ENCODE data around the gene FER1L5.
"Not testable (repeated sequence)": the region's sequence is repeated elsewhere in the genome, so short reads cannot be mapped to it uniquely, and the experiment has no call there.

FER1L5 gene

GRCh38 chr2:96637385-96638143, 5.0 kb upstream of the FER1L5 start:
- Histone ChIP-seq H3K27ac (ENCODE audit: low read depth, low read length) (peak overlapping the region; percentile 65), H3K4me1 (ENCODE audit: control insufficient read depth, insufficient read depth, low read length) (peaks cover 5% of the 10 kb centered on the region; the same call in 1 of the 2 replicates), H3K4me3 (ENCODE audit: low read depth, low read length) (peak overlapping the region; percentile 86), H3K27me3 (ENCODE audit: control insufficient read depth, insufficient read depth, low read length) (no peaks in the 10 kb centered on the region), H3K9ac (ENCODE audit: low read depth, low read length) (peak overlapping the region; percentile 62), H3K36me3 (ENCODE audit: control insufficient read depth, insufficient read depth, low read length) (peaks cover 24% of the 10 kb centered on the region), H3K9me3 (ENCODE audit: control insufficient read depth, insufficient read depth, low read length) (no peaks in the 10 kb centered on the region)

GRCh38 chr2:96638144-96639121, 4.1 kb upstream of the FER1L5 start, which contains the start of gene KANSL3:
TSS of gene KANSL3 (minus strand) at chr2:96638312. CDS start at chr2:96637135, 1,177 bp downstream.
- H3K4me1 ChIP-seq (ENCODE audit: control insufficient read depth, insufficient read depth, low read length), result peaks cover 5% of the 10 kb centered on the region; the same call in 1 of the 2 replicates
- peak within 1 kb of the TSS; percentile 62 for H3K9ac ChIP-seq (ENCODE audit: low read depth, low read length)
- H3K36me3 ChIP-seq (ENCODE audit: control insufficient read depth, insufficient read depth, low read length), result peaks cover 23% of the 10 kb centered on the region
- no peaks in the 10 kb centered on the region for H3K27me3 ChIP-seq (ENCODE audit: control insufficient read depth, insufficient read depth, low read length)
- H3K4me3 ChIP-seq (ENCODE audit: low read depth, low read length), result peak within 1 kb of the TSS; percentile 86
- H3K9me3 ChIP-seq (ENCODE audit: control insufficient read depth, insufficient read depth, low read length), result no peaks in the 10 kb centered on the region
- H3K27ac ChIP-seq (ENCODE audit: low read depth, low read length), result peak within 1 kb of the TSS; percentile 65

GRCh38 chr2:96647681-96648080, 5.1 kb downstream of the FER1L5 start:
- Histone ChIP-seq H3K27me3 (ENCODE audit: control insufficient read depth, insufficient read depth, low read length) (no peaks in the 10 kb centered on the region), H3K4me1 (ENCODE audit: control insufficient read depth, insufficient read depth, low read length) (no peaks in the 10 kb centered on the region), H3K36me3 (ENCODE audit: control insufficient read depth, insufficient read depth, low read length) (no peaks in the 10 kb centered on the region), H3K9me3 (ENCODE audit: control insufficient read depth, insufficient read depth, low read length) (no peaks in the 10 kb centered on the region), H3K27ac (ENCODE audit: low read depth, low read length) (no peak overlapping the region), H3K4me3 (ENCODE audit: low read depth, low read length) (no peak overlapping the region), H3K9ac (ENCODE audit: low read depth, low read length) (no peak overlapping the region)

GRCh38 chr2:96648306-96648930, 5.9 kb downstream of the FER1L5 start:
- Histone ChIP-seq H3K27me3 (ENCODE audit: control insufficient read depth, insufficient read depth, low read length) (no peaks in the 10 kb centered on the region), H3K9ac (ENCODE audit: low read depth, low read length) (no peak overlapping the region), H3K36me3 (ENCODE audit: control insufficient read depth, insufficient read depth, low read length) (no peaks in the 10 kb centered on the region), H3K4me3 (ENCODE audit: low read depth, low read length) (no peak overlapping the region), H3K9me3 (ENCODE audit: control insufficient read depth, insufficient read depth, low read length) (no peaks in the 10 kb centered on the region), H3K27ac (ENCODE audit: low read depth, low read length) (no peak overlapping the region), H3K4me1 (ENCODE audit: control insufficient read depth, insufficient read depth, low read length) (no peaks in the 10 kb centered on the region)

- H3K4me3 ChIP-seq (ENCODE audit: low read depth, low read length), result no peak overlapping the region
- no peak overlapping the region for H3K27ac ChIP-seq (ENCODE audit: low read depth, low read length)
- no peak overlapping the region for H3K9ac ChIP-seq (ENCODE audit: low read depth, low read length)
- H3K36me3 ChIP-seq (ENCODE audit: control insufficient read depth, insufficient read depth, low read length), result no peaks in the 10 kb centered on the region
- no peaks in the 10 kb centered on the region for H3K9me3 ChIP-seq (ENCODE audit: control insufficient read depth, insufficient read depth, low read length)
- H3K27me3 ChIP-seq (ENCODE audit: control insufficient read depth, insufficient read depth, low read length), result no peaks in the 10 kb centered on the region
- no peaks in the 10 kb centered on the region for H3K4me1 ChIP-seq (ENCODE audit: control insufficient read depth, insufficient read depth, low read length)
Measured at GRCh38 chr2:96649342-96649741, 6.8 kb downstream of the FER1L5 start.

- Histone ChIP-seq H3K9ac (ENCODE audit: low read depth, low read length) (no peak overlapping the region), H3K27ac (ENCODE audit: low read depth, low read length) (no peak overlapping the region), H3K4me3 (ENCODE audit: low read depth, low read length) (no peak overlapping the region), H3K9me3 (ENCODE audit: control insufficient read depth, insufficient read depth, low read length) (no peaks in the 10 kb centered on the region), H3K36me3 (ENCODE audit: control insufficient read depth, insufficient read depth, low read length) (no peaks in the 10 kb centered on the region), H3K27me3 (ENCODE audit: control insufficient read depth, insufficient read depth, low read length) (no peaks in the 10 kb centered on the region), H3K4me1 (ENCODE audit: control insufficient read depth, insufficient read depth, low read length) (peaks cover 4% of the 10 kb centered on the region; the same call in 1 of the 2 replicates)
Measured at GRCh38 chr2:96651793-96652192, 9.2 kb downstream of the FER1L5 start.

- not testable (repeated sequence) for H3K27ac ChIP-seq (ENCODE audit: low read depth, low read length); H3K9ac ChIP-seq (ENCODE audit: low read depth, low read length); H3K9me3 ChIP-seq (ENCODE audit: control insufficient read depth, insufficient read depth, low read length); H3K4me3 ChIP-seq (ENCODE audit: low read depth, low read length); H3K36me3 ChIP-seq (ENCODE audit: control insufficient read depth, insufficient read depth, low read length); H3K27me3 ChIP-seq (ENCODE audit: control insufficient read depth, insufficient read depth, low read length); H3K4me1 ChIP-seq (ENCODE audit: control insufficient read depth, insufficient read depth, low read length)
Measured at GRCh38 chr2:96654791-96655190, 12.2 kb downstream of the FER1L5 start.

GRCh38 chr2:96655526-96655925, 13.0 kb downstream of the FER1L5 start:
- Histone ChIP-seq H3K27ac (ENCODE audit: low read depth, low read length) (no peak overlapping the region), H3K4me1 (ENCODE audit: control insufficient read depth, insufficient read depth, low read length) (peaks cover 4% of the 10 kb centered on the region; the same call in 1 of the 2 replicates), H3K4me3 (ENCODE audit: low read depth, low read length) (no peak overlapping the region), H3K9me3 (ENCODE audit: control insufficient read depth, insufficient read depth, low read length) (no peaks in the 10 kb centered on the region), H3K27me3 (ENCODE audit: control insufficient read depth, insufficient read depth, low read length) (no peaks in the 10 kb centered on the region), H3K9ac (ENCODE audit: low read depth, low read length) (no peak overlapping the region), H3K36me3 (ENCODE audit: control insufficient read depth, insufficient read depth, low read length) (no peaks in the 10 kb centered on the region)

GRCh38 chr2:96656540-96656939, 14.0 kb downstream of the FER1L5 start:
- Histone ChIP-seq H3K27me3 (ENCODE audit: control insufficient read depth, insufficient read depth, low read length) (no peaks in the 10 kb centered on the region), H3K4me3 (ENCODE audit: low read depth, low read length) (no peak overlapping the region), H3K36me3 (ENCODE audit: control insufficient read depth, insufficient read depth, low read length) (no peaks in the 10 kb centered on the region), H3K4me1 (ENCODE audit: control insufficient read depth, insufficient read depth, low read length) (peaks cover 4% of the 10 kb centered on the region; the same call in 1 of the 2 replicates), H3K9me3 (ENCODE audit: control insufficient read depth, insufficient read depth, low read length) (no peaks in the 10 kb centered on the region), H3K9ac (ENCODE audit: low read depth, low read length) (no peak overlapping the region), H3K27ac (ENCODE audit: low read depth, low read length) (no peak overlapping the region)

- H3K27ac ChIP-seq (ENCODE audit: low read depth, low read length), result no peak overlapping the region
- H3K27me3 ChIP-seq (ENCODE audit: control insufficient read depth, insufficient read depth, low read length), result no peaks in the 10 kb centered on the region
- no peak overlapping the region for H3K9ac ChIP-seq (ENCODE audit: low read depth, low read length)
- peaks cover 4% of the 10 kb centered on the region; the same call in 1 of the 2 replicates for H3K4me1 ChIP-seq (ENCODE audit: control insufficient read depth, insufficient read depth, low read length)
- H3K36me3 ChIP-seq (ENCODE audit: control insufficient read depth, insufficient read depth, low read length), result no peaks in the 10 kb centered on the region
- H3K4me3 ChIP-seq (ENCODE audit: low read depth, low read length), result no peak overlapping the region
- H3K9me3 ChIP-seq (ENCODE audit: control insufficient read depth, insufficient read depth, low read length), result no peaks in the 10 kb centered on the region
Measured at GRCh38 chr2:96661324-96661723, 18.8 kb downstream of the FER1L5 start.
